Liver (tissue), 9 donors: ENCODE measurements around the gene ARHGEF12. TPM values are rescaled to one million over a fixed set of nuclear protein-coding genes. Genes with fewer than 3 reads are reported as not detected.

Experiments
- DNase-seq: peaks from one replicate; pipeline ENCODE4 v3.0.0-alpha.2; 2017; ENCODE audit warnings: low spot score
- H3K27ac ChIP-seq, 2 donors: one replicate each; pipeline ENCODE4 v1.7.0; 2013; ENCODE audit warnings: inconsistent platforms in 2 of 2, low read length in 2 of 2, control low read depth in 1 of 2, low read depth in 1 of 2, mild to moderate bottlenecking in 1 of 2
- H3K27me3 ChIP-seq, 4 donors: one replicate each; pipeline versions ENCODE4 v1.6.1 to v1.7.0; 2013; ENCODE audit warnings: low read length in 3 of 4, inconsistent platforms in 1 of 4, mild to moderate bottlenecking in 1 of 4, moderate library complexity in 1 of 4; ENCODE audit not compliant: control insufficient read depth in 4 of 4, insufficient read depth in 4 of 4
- H3K36me3 ChIP-seq, 4 donors: one replicate each; pipeline versions ENCODE4 v1.6.1 to v1.7.0; 2013; ENCODE audit warnings: low read length in 3 of 4, mild to moderate bottlenecking in 3 of 4, low read depth in 1 of 4, moderate library complexity in 1 of 4; ENCODE audit not compliant: control insufficient read depth in 4 of 4, insufficient read depth in 3 of 4
- H3K4me1 ChIP-seq, 4 donors: one replicate each; pipeline versions ENCODE4 v1.6.1 to v1.7.0; 2013; ENCODE audit warnings: low read length in 3 of 4, mild to moderate bottlenecking in 3 of 4, moderate library complexity in 1 of 4; ENCODE audit not compliant: control insufficient read depth in 4 of 4, insufficient read depth in 4 of 4
- H3K4me3 ChIP-seq, 3 donors: one replicate each; pipeline versions ENCODE4 v1.6.1 to v1.7.0; 2013; ENCODE audit warnings: low read length in 3 of 3, control low read depth in 1 of 3, low read depth in 1 of 3, mild to moderate bottlenecking in 1 of 3
- H3K9ac ChIP-seq, 2 donors: one replicate each; pipeline ENCODE4 v1.7.0; 2013; ENCODE audit warnings: low read length in 2 of 2, mild to moderate bottlenecking in 2 of 2, moderate library complexity in 2 of 2, control low read depth in 1 of 2, low read depth in 1 of 2
- H3K9me3 ChIP-seq, 4 donors: one replicate each; pipeline versions ENCODE4 v1.6.1 to v1.7.0; 2013; ENCODE audit warnings: low read length in 3 of 4; ENCODE audit not compliant: control insufficient read depth in 4 of 4
- EGR1 ChIP-seq, 2 donors: IDR thresholded peaks; 2 replicates each; pipeline ENCODE4 v1.6.1; 2016 to 2018; ENCODE audit warnings: antibody characterized with exemption in 2 of 2, low read depth in 2 of 2
- FOXA1 ChIP-seq: IDR thresholded peaks from 2 replicates; pipeline ENCODE4 v1.6.1; 2016; ENCODE audit warnings: antibody characterized with exemption
- FOXA2 ChIP-seq: IDR thresholded peaks from 2 replicates; pipeline ENCODE4 v1.6.1; 2016; ENCODE audit warnings: antibody characterized with exemption
- GABPA ChIP-seq, 2 donors: IDR thresholded peaks in 1 of 2; conservative IDR thresholded peaks in 1 of 2; 2 replicates each; pipeline ENCODE4 v1.6.1; 2016; ENCODE audit warnings: antibody characterized with exemption in 2 of 2, mild to moderate bottlenecking in 1 of 2, moderate library complexity in 1 of 2
- HNF4A ChIP-seq, 2 donors: conservative IDR thresholded peaks; 2 replicates each; pipeline ENCODE4 v1.6.1; 2016; ENCODE audit warnings: antibody characterized with exemption in 2 of 2, mild to moderate bottlenecking in 2 of 2
- HNF4G ChIP-seq: IDR thresholded peaks from 2 replicates; pipeline ENCODE4 v1.6.1; 2016; ENCODE audit warnings: antibody characterized with exemption
- JUND ChIP-seq, 2 donors: IDR thresholded peaks; 2 replicates each; pipeline ENCODE4 v1.6.1; 2016; ENCODE audit warnings: antibody characterized with exemption in 2 of 2
- NR2F2 ChIP-seq: IDR thresholded peaks from 2 replicates; pipeline ENCODE4 v1.6.1; 2016; ENCODE audit warnings: antibody characterized with exemption
- RAD21 ChIP-seq, 2 donors: IDR thresholded peaks; 2 replicates each; pipeline ENCODE4 v1.6.1; 2016; ENCODE audit warnings: antibody characterized with exemption in 2 of 2, mild to moderate bottlenecking in 2 of 2
- RXRA ChIP-seq, 2 donors: IDR thresholded peaks; 2 replicates each; pipeline ENCODE4 v1.6.1; 2017 to 2018; ENCODE audit warnings: antibody characterized with exemption in 2 of 2, mild to moderate bottlenecking in 1 of 2
- SP1 ChIP-seq: IDR thresholded peaks from 2 replicates; pipeline ENCODE4 v1.6.1; 2018; ENCODE audit warnings: antibody characterized with exemption, mild to moderate bottlenecking
- TAF1 ChIP-seq: conservative IDR thresholded peaks from 2 replicates; pipeline ENCODE4 v1.6.1; 2016; ENCODE audit warnings: antibody characterized with exemption, mild to moderate bottlenecking
- YY1 ChIP-seq: IDR thresholded peaks from 2 replicates; pipeline ENCODE4 v1.6.1; 2016; ENCODE audit warnings: antibody characterized with exemption, mild to moderate bottlenecking
- whole genome bisulfite sequencing: extraction: QIAGEN DNeasy Blood & Tissue Kit; methylation state at CpG from one replicate; pipeline ENCODE4 v1.1.7; 2013; 5-methylcytosine and 5-hydroxymethylcytosine counted together
- polyA plus RNA-seq, 2 donors: library from polyadenylated mRNA; stranded (reverse) in 1 of 2; unstranded in 1 of 2; fragments of 200-250 nt in 1 of 2; fragments of >200 nt in 1 of 2; fragmentation: Nextera tagmentation in 1 of 2; extraction: Ambion mirVana in 1 of 2; gene quantifications; one replicate each; pipeline versions ENCODE4 v1.2.1 to v1.2.3, GENCODE V29; 2013 to 2015
- total RNA-seq, 2 donors: library from RNA; depleted of rRNA; stranded (reverse); fragments of >200 nt; gene quantifications; one replicate each; pipeline ENCODE4 v1.2.3, GENCODE V29; 2014
- TF ChIP-seq, protein P1 (sequence below): fragments of 150-350 bp; IDR thresholded peaks from 2 replicates; pipeline ENCODE4 v1.5.1; 2017; ENCODE audit warnings: improper control_type of control experiment, low read depth, low read length; ENCODE audit not compliant: missing input control
- TF ChIP-seq, protein P2 (sequence below): IDR thresholded peaks from 2 replicates; pipeline ENCODE4 v1.6.1; 2016; ENCODE audit warnings: antibody characterized with exemption
- TF ChIP-seq, protein P3 (sequence below): IDR thresholded peaks from 2 replicates; pipeline ENCODE4 v1.6.1; 2016; ENCODE audit warnings: antibody characterized with exemption
- TF ChIP-seq, protein P4 (sequence below): IDR thresholded peaks from 2 replicates; pipeline ENCODE4 v1.6.1; 2016; ENCODE audit warnings: antibody characterized with exemption, mild to moderate bottlenecking
- TF ChIP-seq, protein P5 (sequence below): IDR thresholded peaks from 2 replicates; pipeline ENCODE4 v1.6.1; 2016; ENCODE audit warnings: antibody characterized with exemption
- donor health status: healthy.
- donor health status: healthy.
- donor health status: healthy.
- donor health status: healthy.
- donor health status: healthy.

Gene ARHGEF12
- total and polyA plus RNA-seq, 4 donors, result 28.0 to 169 (median 53.9) TPM

DNA sequence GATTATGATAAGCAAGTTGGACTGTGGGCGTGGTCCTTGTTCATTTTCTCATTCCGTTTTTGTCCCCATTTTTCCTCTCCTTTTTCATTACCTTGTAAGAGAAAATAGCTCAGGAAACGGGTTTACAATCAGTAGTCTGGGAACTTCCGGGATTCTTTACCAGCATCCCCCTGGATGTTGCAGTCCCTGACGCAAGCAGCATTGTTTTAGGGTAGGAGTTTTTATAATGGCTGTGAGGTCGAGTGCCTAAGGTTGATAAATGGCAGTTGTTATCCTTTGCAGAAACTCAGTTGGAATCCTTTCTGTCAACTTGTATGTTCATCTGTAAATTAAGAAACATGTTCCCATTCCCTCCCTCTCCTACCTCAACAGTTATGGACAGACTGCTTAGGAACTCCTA is 68.3 kb downstream of the ARHGEF12 start:
- WGBS, result 73% methylated on average over 6 of the region's 6 CpGs
- Histone ChIP-seq H3K27me3 (no peaks in the 10 kb centered on the region), H3K9ac (no peak overlapping the region), H3K9me3 (no peaks in the 10 kb centered on the region), H3K4me1 (peaks cover 4 to 24% (median 11%) of the 10 kb centered on the region in 4 donors), H3K27ac (no peak overlapping the region), H3K36me3 (peaks cover 0 to 5% (median 2%) of the 10 kb centered on the region in 4 donors), H3K4me3 (no peak overlapping the region)
- DNase-seq, result no peak
- TF ChIP-seq, protein P1, sequence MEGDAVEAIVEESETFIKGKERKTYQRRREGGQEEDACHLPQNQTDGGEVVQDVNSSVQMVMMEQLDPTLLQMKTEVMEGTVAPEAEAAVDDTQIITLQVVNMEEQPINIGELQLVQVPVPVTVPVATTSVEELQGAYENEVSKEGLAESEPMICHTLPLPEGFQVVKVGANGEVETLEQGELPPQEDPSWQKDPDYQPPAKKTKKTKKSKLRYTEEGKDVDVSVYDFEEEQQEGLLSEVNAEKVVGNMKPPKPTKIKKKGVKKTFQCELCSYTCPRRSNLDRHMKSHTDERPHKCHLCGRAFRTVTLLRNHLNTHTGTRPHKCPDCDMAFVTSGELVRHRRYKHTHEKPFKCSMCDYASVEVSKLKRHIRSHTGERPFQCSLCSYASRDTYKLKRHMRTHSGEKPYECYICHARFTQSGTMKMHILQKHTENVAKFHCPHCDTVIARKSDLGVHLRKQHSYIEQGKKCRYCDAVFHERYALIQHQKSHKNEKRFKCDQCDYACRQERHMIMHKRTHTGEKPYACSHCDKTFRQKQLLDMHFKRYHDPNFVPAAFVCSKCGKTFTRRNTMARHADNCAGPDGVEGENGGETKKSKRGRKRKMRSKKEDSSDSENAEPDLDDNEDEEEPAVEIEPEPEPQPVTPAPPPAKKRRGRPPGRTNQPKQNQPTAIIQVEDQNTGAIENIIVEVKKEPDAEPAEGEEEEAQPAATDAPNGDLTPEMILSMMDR, result no peak
- no peak for TF ChIP-seq FOXA2
- no peak for TF ChIP-seq NR2F2
- no peak for TF ChIP-seq JUND (IDR thresholded peaks at IDR 0.05)

DNA sequence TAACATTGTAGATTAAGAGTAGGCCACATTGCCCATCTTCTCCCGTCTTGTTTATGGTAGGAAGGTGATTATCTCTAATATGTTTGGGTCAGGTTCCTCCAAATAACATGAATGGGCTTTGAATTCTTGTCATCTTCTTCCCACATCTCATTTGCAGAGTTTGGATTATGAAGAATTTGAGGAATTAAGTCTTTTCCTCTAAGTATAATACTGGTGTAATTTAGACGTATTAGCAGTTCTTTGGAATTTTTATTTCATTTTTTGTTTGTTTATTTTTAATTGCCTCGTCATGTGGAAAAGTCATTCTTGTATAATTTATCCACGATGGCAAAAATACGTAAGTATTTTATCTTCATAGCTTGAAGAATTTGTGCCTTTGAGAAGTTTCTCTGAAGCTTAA is 73.4 kb downstream of the ARHGEF12 start:
- peaks cover 0 to 2% (median under 1%) of the 10 kb centered on the region in 4 donors for H3K4me1 ChIP-seq
- 89% methylated on average over 5 of the region's 5 CpGs for WGBS
- DNase-seq, result no peak
- no peak overlapping the region for H3K27ac ChIP-seq
- no peak overlapping the region for H3K9ac ChIP-seq
- no peaks in the 10 kb centered on the region for H3K27me3 ChIP-seq
- H3K36me3 ChIP-seq, result peaks cover 0 to 12% (median 4%) of the 10 kb centered on the region in 4 donors
- H3K9me3 ChIP-seq, result no peaks in the 10 kb centered on the region
- TF ChIP-seq FOXA2, result no peak
- TF ChIP-seq, protein P2, sequence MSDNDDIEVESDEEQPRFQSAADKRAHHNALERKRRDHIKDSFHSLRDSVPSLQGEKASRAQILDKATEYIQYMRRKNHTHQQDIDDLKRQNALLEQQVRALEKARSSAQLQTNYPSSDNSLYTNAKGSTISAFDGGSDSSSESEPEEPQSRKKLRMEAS, result no peak
- TF ChIP-seq FOXA1, result no peak
- TF ChIP-seq SP1, result no peak
- TF ChIP-seq JUND (IDR thresholded peaks at IDR 0.05), result no peak
- TF ChIP-seq, protein P3, sequence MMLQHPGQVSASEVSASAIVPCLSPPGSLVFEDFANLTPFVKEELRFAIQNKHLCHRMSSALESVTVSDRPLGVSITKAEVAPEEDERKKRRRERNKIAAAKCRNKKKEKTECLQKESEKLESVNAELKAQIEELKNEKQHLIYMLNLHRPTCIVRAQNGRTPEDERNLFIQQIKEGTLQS, result no peak
- TF ChIP-seq RXRA (IDR thresholded peaks at IDR 0.05), result no peak
- TF ChIP-seq YY1, result no peak
- no peak for TF ChIP-seq RAD21 (IDR thresholded peaks at IDR 0.05)
- TF ChIP-seq HNF4G, result no peak
- no peak for TF ChIP-seq GABPA (IDR thresholded peaks at IDR 0.05 in 1 of 2, conservative IDR thresholded peaks at IDR 0.05 in 1 of 2)
- TF ChIP-seq, protein P4, sequence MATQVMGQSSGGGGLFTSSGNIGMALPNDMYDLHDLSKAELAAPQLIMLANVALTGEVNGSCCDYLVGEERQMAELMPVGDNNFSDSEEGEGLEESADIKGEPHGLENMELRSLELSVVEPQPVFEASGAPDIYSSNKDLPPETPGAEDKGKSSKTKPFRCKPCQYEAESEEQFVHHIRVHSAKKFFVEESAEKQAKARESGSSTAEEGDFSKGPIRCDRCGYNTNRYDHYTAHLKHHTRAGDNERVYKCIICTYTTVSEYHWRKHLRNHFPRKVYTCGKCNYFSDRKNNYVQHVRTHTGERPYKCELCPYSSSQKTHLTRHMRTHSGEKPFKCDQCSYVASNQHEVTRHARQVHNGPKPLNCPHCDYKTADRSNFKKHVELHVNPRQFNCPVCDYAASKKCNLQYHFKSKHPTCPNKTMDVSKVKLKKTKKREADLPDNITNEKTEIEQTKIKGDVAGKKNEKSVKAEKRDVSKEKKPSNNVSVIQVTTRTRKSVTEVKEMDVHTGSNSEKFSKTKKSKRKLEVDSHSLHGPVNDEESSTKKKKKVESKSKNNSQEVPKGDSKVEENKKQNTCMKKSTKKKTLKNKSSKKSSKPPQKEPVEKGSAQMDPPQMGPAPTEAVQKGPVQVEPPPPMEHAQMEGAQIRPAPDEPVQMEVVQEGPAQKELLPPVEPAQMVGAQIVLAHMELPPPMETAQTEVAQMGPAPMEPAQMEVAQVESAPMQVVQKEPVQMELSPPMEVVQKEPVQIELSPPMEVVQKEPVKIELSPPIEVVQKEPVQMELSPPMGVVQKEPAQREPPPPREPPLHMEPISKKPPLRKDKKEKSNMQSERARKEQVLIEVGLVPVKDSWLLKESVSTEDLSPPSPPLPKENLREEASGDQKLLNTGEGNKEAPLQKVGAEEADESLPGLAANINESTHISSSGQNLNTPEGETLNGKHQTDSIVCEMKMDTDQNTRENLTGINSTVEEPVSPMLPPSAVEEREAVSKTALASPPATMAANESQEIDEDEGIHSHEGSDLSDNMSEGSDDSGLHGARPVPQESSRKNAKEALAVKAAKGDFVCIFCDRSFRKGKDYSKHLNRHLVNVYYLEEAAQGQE, result no peak
- no peak for TF ChIP-seq HNF4A (conservative IDR thresholded peaks at IDR 0.05)
- TF ChIP-seq, protein P1, result no peak
- TF ChIP-seq TAF1, result no peak
- TF ChIP-seq, protein P5, sequence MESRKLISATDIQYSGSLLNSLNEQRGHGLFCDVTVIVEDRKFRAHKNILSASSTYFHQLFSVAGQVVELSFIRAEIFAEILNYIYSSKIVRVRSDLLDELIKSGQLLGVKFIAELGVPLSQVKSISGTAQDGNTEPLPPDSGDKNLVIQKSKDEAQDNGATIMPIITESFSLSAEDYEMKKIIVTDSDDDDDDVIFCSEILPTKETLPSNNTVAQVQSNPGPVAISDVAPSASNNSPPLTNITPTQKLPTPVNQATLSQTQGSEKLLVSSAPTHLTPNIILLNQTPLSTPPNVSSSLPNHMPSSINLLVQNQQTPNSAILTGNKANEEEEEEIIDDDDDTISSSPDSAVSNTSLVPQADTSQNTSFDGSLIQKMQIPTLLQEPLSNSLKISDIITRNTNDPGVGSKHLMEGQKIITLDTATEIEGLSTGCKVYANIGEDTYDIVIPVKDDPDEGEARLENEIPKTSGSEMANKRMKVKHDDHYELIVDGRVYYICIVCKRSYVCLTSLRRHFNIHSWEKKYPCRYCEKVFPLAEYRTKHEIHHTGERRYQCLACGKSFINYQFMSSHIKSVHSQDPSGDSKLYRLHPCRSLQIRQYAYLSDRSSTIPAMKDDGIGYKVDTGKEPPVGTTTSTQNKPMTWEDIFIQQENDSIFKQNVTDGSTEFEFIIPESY, result no peak
- no peak for TF ChIP-seq EGR1 (IDR thresholded peaks at IDR 0.05; ENCODE audit: low read depth in 2 of 2)
- no peak for TF ChIP-seq NR2F2
- H3K4me3 ChIP-seq, result no peak overlapping the region
